GM19372 (cell line): ENCODE results near the gene ADCY2.
A peak's percentile ranks its signal among the peaks of the same experiment; 100 is the strongest.

ENCODE experiments used
- ATAC-seq: cut with Tn5 transposase; IDR thresholded peaks from one replicate; pipeline ENCODE4 v1.9.1; 2021; ENCODE audit warnings: mild to moderate bottlenecking, low read depth, moderate library complexity; ENCODE audit not compliant: unreplicated experiment

Gene ADCY2

GRCh38 chr5:7763621-7764072 lies 367.7 kb downstream of the ADCY2 start:
- ATAC-seq, result no peak

GRCh38 chr5:7764452-7764851 lies 368.5 kb downstream of the ADCY2 start:
- no peak for ATAC-seq

- no peak for ATAC-seq
Observed at GRCh38 chr5:7770436-7770835, 374.5 kb downstream of the ADCY2 start.

- no peak for ATAC-seq
Observed at GRCh38 chr5:7772141-7772540, 376.2 kb downstream of the ADCY2 start.

GRCh38 chr5:7773178-7773577 lies 377.2 kb downstream of the ADCY2 start:
- ATAC-seq, result no peak

GRCh38 chr5:7776442-7776841 lies 380.5 kb downstream of the ADCY2 start:
- no peak for ATAC-seq

- no peak for ATAC-seq
Observed at GRCh38 chr5:7779019-7780005, 383.4 kb downstream of the ADCY2 start.

GRCh38 chr5:7781899-7782298 lies 386.0 kb downstream of the ADCY2 start:
- no peak for ATAC-seq

- no peak for ATAC-seq
Observed at GRCh38 chr5:7784683-7785380, 388.9 kb downstream of the ADCY2 start.

- no peak for ATAC-seq
Observed at GRCh38 chr5:7787770-7788169, 391.8 kb downstream of the ADCY2 start.

- ATAC-seq, result no peak
Observed at GRCh38 chr5:7789567-7789966, 393.6 kb downstream of the ADCY2 start.

- ATAC-seq, result peak; percentile 8
Observed at GRCh38 chr5:7793895-7794294, 398.0 kb downstream of the ADCY2 start.

GRCh38 chr5:7794311-7794710 lies 398.4 kb downstream of the ADCY2 start:
- ATAC-seq, result peak; percentile 77

- ATAC-seq, result peak; percentile 46
Observed at GRCh38 chr5:7794823-7795222, 398.9 kb downstream of the ADCY2 start.

GRCh38 chr5:7795306-7795705 lies 399.4 kb downstream of the ADCY2 start:
- ATAC-seq, result no peak

GRCh38 chr5:7801891-7802614 lies 406.1 kb downstream of the ADCY2 start:
- no peak for ATAC-seq

- ATAC-seq, result no peak
Observed at GRCh38 chr5:7802855-7803254, 406.9 kb downstream of the ADCY2 start.

GRCh38 chr5:7803937-7804336 lies 408.0 kb downstream of the ADCY2 start:
- no peak for ATAC-seq

GRCh38 chr5:7805379-7805778 lies 409.4 kb downstream of the ADCY2 start:
- ATAC-seq, result no peak

- ATAC-seq, result no peak
Observed at GRCh38 chr5:7808998-7809397, 413.1 kb downstream of the ADCY2 start.

GRCh38 chr5:7811715-7812114 lies 415.8 kb downstream of the ADCY2 start:
- ATAC-seq, result no peak
